GM21786 (cell line): ENCODE data around the gene CASZ1.

Source experiments
- ATAC-seq: cut with Tn5 transposase; IDR thresholded peaks from one replicate; pipeline ENCODE4 v1.9.1; 2021; ENCODE audit not compliant: unreplicated experiment

The CASZ1 gene

GRCh38 chr1:10639775-10640578 lies 156.5 kb downstream of the CASZ1 start:
- ATAC-seq, result no peak

GRCh38 chr1:10639011-10639774 lies 157.3 kb downstream of the CASZ1 start:
- no peak for ATAC-seq

GRCh38 chr1:10638559-10639005 lies 157.9 kb downstream of the CASZ1 start:
- no peak for ATAC-seq

- no peak for ATAC-seq
Observed at GRCh38 chr1:10637834-10638558, 158.4 kb downstream of the CASZ1 start.

- ATAC-seq, result no peak
Observed at GRCh38 chr1:10637400-10637799, 159.0 kb downstream of the CASZ1 start.

- ATAC-seq, result no peak
Observed at GRCh38 chr1:10635992-10636391, 160.5 kb downstream of the CASZ1 start.

GRCh38 chr1:10635085-10635896 lies 161.2 kb downstream of the CASZ1 start:
- no peak for ATAC-seq

- ATAC-seq, result no peak
Observed at GRCh38 chr1:10634428-10635084, 161.9 kb downstream of the CASZ1 start.

- ATAC-seq, result no peak
Observed at GRCh38 chr1:10634075-10634427, 162.4 kb downstream of the CASZ1 start.

- ATAC-seq, result no peak
Observed at GRCh38 chr1:10633416-10633815, 163.0 kb downstream of the CASZ1 start.

GRCh38 chr1:10632691-10633090 lies 163.8 kb downstream of the CASZ1 start:
- ATAC-seq, result no peak

- ATAC-seq, result no peak
Observed at GRCh38 chr1:10631811-10632593, 164.4 kb downstream of the CASZ1 start.

- ATAC-seq, result no peak
Observed at GRCh38 chr1:10631121-10631810, 165.2 kb downstream of the CASZ1 start.

- no peak for ATAC-seq
Observed at GRCh38 chr1:10630661-10631120, 165.8 kb downstream of the CASZ1 start.

GRCh38 chr1:10629816-10630571 lies 166.5 kb downstream of the CASZ1 start:
- no peak for ATAC-seq

GRCh38 chr1:10629091-10629815 lies 167.2 kb downstream of the CASZ1 start:
- no peak for ATAC-seq

- no peak for ATAC-seq
Observed at GRCh38 chr1:10628685-10629084, 167.8 kb downstream of the CASZ1 start.
